Omental fat pad (tissue), 4 donors: ENCODE measurements around the gene PTPRO. TPM values are rescaled to one million over a fixed set of nuclear protein-coding genes. Genes with fewer than 3 reads are reported as not detected.

Experiments used
- ATAC-seq: fragments of 150-250 bp; one replicate; pipeline ENCODE4 v1.9.1; 2016; ENCODE audit warnings: mild to moderate bottlenecking, moderate library complexity; ENCODE audit not compliant: low FRiP score
- DNase-seq: peaks from one replicate; pipeline ENCODE4 v3.0.0-alpha.2; 2019; ENCODE audit warnings: low spot score
- total RNA-seq, 4 donors: library from RNA; depleted of rRNA; stranded (reverse); fragments of >200 nt; gene quantifications; one replicate each; pipeline ENCODE4 v1.1.0, GENCODE V29; 2016
- TF ChIP-seq, protein P1 (sequence below), 3 donors: fragments of 450-650 bp; IDR thresholded peaks; one replicate each; pipeline ENCODE4 v1.5.1; 2016 to 2017; ENCODE audit warnings: antibody characterized with exemption in 3 of 3, mild to moderate bottlenecking in 3 of 3, moderate library complexity in 2 of 3

Gene PTPRO
- total RNA-seq, 4 donors from 2014 or later, result 2.1 to 12.5 (median 5.7) TPM

DNA sequence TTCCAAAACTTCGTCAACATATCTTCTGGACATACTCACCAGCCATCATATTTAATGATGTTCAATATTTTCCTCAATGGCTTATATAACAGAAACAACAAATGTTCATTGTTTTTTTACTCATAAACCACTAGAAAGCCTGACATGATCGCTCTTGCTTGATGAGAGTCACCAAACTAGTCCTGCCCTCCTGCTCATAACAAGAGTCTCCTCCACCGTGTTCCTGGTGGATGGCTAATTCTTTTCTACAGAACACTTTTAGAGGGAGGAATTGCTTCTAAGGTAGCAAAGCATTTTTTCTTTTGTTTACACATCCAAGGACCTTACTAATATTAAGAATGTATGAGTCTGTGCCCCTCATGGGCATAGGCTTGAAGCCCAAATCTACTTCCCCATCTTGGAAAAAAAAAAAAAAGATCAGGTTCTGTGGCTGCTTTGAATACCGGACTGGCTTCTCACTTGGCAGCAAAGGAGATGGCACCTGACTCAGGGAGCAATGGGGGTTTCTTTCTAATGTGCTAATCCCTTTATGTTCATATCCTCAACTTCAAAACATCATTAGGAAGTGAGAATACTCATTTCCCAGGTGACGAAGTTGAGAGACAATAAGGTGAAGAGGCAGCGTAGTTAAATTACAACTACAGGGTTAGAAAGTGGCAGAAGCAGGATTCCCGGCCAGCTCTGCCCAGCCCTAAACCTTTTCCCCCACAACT is 278.1 kb downstream of the PTPRO start:
- TF ChIP-seq, protein P1, sequence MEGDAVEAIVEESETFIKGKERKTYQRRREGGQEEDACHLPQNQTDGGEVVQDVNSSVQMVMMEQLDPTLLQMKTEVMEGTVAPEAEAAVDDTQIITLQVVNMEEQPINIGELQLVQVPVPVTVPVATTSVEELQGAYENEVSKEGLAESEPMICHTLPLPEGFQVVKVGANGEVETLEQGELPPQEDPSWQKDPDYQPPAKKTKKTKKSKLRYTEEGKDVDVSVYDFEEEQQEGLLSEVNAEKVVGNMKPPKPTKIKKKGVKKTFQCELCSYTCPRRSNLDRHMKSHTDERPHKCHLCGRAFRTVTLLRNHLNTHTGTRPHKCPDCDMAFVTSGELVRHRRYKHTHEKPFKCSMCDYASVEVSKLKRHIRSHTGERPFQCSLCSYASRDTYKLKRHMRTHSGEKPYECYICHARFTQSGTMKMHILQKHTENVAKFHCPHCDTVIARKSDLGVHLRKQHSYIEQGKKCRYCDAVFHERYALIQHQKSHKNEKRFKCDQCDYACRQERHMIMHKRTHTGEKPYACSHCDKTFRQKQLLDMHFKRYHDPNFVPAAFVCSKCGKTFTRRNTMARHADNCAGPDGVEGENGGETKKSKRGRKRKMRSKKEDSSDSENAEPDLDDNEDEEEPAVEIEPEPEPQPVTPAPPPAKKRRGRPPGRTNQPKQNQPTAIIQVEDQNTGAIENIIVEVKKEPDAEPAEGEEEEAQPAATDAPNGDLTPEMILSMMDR (IDR thresholded peaks at IDR 0.05), result no peak
- DNase-seq (no peak), ATAC-seq (no peak)

DNA sequence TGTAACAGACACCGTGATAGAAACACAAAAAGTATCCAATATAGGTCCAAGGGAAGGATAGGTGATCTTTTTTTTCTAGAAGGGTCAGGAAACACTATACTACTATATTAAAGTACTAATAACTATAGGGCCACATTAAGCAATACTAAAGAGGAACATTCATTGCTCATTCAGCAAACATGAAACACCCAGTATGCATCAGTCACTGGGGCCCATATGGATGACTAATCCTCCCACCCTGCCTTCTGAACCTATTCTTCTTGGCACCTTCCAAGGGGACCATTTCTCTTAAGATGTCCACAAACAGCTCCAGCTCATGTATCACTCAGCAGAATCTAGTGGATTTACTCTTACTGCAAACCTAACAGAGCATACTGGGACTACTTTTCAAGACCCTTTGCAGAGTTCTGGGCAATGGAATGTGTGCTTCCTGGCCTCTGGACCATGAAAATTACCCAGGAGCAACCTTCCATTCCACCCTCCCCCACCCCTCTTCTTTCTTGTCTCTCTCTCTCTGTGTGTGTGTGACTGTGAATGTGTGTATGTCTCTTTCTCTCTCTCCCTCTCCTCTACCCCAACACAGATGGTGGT is 279.0 kb downstream of the PTPRO start:
- TF ChIP-seq, protein P1 (IDR thresholded peaks at IDR 0.05), result no peak
- ATAC-seq (peak; percentile 53), DNase-seq (no peak)

DNA sequence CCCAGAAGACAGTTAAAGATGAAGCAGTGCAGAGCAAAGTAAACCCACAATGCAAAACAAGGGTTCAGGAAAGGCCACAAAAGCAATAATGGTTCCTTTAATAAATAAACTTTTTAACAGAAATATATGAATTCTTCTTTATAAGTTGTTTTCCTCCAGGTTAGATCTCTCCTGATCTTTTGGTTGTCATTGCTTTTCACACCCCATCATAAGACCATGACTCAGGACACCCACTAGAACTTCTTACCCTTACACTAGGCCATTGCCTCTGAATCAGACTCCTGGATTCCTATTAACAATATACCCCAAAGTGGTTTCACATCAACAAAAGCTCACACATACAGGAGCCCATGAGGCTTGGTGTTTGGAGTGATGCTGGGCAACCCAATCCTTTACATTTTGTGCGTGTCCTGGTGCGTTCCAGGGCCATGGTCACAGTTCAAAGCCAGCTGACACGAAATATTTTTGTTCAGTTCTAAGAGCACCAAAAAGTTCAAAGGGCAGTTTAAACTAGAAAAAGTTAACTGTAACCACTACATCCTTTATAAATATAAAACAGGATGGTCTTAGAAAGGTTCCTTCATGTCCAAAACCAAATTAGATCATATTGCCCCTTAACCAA is 279.9 kb downstream of the PTPRO start:
- TF ChIP-seq, protein P1 (IDR thresholded peaks at IDR 0.05), result no peak
- ATAC-seq (no peak), DNase-seq (no peak)

DNA sequence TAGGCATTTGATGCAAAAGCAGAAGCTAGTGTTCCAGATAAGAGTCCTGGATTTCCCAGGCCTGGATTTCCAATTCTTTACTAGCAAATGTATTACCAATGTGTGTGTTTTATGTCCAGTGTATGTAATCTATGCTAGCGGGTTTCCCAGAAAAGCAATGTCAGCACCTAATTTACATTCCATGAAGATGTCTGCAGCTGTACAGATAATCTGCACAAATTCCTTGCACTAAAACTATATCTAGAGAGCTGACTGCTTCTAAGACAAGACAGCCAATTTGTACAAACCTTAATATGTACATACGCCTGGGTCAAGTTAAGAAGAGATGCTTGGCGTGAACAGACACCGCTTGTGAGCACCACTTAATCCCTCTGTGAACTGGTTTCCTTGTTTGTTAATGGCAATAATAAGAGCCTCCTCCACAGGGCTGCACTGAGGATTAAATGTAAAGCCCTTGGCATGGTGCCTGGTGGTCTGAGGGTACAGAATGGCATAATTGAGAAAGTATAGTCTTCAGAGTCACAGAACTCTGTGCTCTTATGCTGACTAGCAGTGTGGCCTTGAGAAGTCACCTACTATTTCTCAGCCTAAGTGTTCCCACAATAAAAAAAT is 281.3 kb downstream of the PTPRO start:
- no peak for DNase-seq

DNA sequence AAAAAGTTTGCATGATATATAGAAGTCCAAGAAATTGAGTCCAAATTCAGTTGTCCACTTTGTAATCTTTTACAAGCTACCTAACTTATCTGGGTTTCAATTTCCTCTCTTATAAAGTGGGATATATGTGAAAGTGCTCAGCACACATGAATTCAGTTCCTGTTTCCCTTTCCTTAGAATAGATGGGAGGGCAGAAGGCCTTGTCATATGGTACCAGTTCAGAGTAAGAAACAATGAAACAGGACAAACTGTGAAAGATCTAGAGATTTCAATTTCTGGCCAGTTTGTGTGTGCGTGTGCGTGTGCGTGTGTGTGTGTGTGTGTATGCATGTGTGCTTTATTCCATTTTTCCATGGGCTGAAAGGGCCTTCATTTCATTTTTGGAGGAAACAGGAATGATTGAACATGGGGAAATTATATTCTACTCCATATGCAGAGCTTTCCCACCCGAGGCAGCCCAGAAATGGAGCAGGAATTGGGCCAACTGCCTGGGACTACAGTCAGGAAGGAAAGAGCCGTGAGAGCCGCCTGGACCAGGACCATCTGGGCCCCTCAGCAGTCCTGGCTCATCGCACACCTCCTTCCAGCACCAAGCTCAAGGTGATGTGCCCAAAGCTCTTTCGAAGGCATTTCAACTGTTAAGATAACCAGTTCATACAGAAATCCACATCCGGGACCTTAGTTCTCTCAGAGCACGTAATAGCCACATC is 283.7 kb downstream of the PTPRO start:
- no peak for ATAC-seq
- TF ChIP-seq, protein P1 (IDR thresholded peaks at IDR 0.05), result no peak
- no peak for DNase-seq

More for the DNA sequence above, 281.3 kb downstream of the PTPRO start:
- TF ChIP-seq, protein P1 (IDR thresholded peaks at IDR 0.05), result no peak
- no peak for ATAC-seq

DNA sequence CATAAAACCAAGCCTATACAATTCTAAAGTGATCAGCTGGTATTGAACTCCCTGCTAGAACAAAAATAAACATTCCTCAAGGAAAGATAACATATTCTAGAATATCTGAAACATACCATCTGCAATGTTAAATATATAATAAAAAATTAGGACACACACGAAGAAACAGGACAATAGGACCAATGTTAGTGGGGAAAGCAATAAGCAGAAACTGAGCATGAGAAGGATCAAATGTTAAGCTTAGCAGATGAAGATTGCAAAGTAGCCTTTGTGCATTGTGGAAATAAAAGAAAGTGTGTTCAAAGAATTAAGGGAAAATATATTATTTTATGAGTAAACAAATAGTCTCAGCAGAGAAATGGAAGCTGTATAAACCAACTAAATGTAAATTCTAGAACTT is 286.1 kb downstream of the PTPRO start:
- DNase-seq (no peak), ATAC-seq (no peak)
- TF ChIP-seq, protein P1 (IDR thresholded peaks at IDR 0.05), result no peak
